IgD-negative memory B cell (primary cell): ENCODE measurements around the gene UPB1. TPM values are rescaled to one million over a fixed set of nuclear protein-coding genes. Genes with fewer than 3 reads are reported as not detected.

ENCODE experiments used
- H3K27ac Mint-ChIP-seq, 3 donors: one replicate each; pipeline ENCODE4 v1.8.0; 2020 to 2022; ENCODE audit warnings: mild to moderate bottlenecking in 3 of 3, mixed read lengths in 3 of 3, moderate library complexity in 1 of 3
- H3K27me3 Mint-ChIP-seq: one replicate; pipeline ENCODE4 v1.8.0; 2021; ENCODE audit warnings: mixed read lengths
- H3K36me3 Mint-ChIP-seq: one replicate; pipeline ENCODE4 v1.8.0; 2020; ENCODE audit warnings: mild to moderate bottlenecking, mixed read lengths
- H3K4me1 Mint-ChIP-seq, 3 donors: one replicate each; pipeline ENCODE4 v1.8.0; 2020 to 2022; ENCODE audit warnings: mixed read lengths in 3 of 3, mild to moderate bottlenecking in 1 of 3
- H3K4me3 Mint-ChIP-seq, 4 donors: one replicate each; pipeline ENCODE4 v1.8.0; 2020 to 2022; ENCODE audit warnings: mild to moderate bottlenecking in 4 of 4, mixed read lengths in 4 of 4, moderate library complexity in 3 of 4
- H3K9me3 Mint-ChIP-seq, 3 donors: one replicate each; pipeline ENCODE4 v1.8.0; 2020 to 2021; ENCODE audit warnings: mixed read lengths in 3 of 3, mild to moderate bottlenecking in 1 of 3
- polyA plus RNA-seq: library from polyadenylated mRNA; unstranded; fragments of 300-500 nt; fragmentation: Illumina TruSeq; gene quantifications from one replicate; pipeline ENCODE4 v1.2.3, GENCODE V29; 2021

Gene UPB1
- polyA plus RNA-seq, 1 donor from 2014 or later: not detected

- Mint-ChIP-seq H3K4me3 (no peak overlapping the region), H3K4me1 (peaks cover 9 to 14% (median 9%) of the 10 kb centered on the region in 3 donors), H3K27ac (no peak overlapping the region), H3K9me3 (peaks cover 0 to 5% (median 0%) of the 10 kb centered on the region in 3 donors), H3K27me3 (no peaks in the 10 kb centered on the region), H3K36me3 (peaks cover 4% of the 10 kb centered on the region)
Observed at GRCh38 chr22:24465975-24466374, 29.2 kb upstream of the UPB1 start.

- H3K4me1 Mint-ChIP-seq: peaks cover 9 to 15% (median 14%) of the 10 kb centered on the region in 3 donors
- no peak overlapping the region for H3K4me3 Mint-ChIP-seq
- no peaks in the 10 kb centered on the region for H3K27me3 Mint-ChIP-seq
- no peak overlapping the region for H3K27ac Mint-ChIP-seq
- no peaks in the 10 kb centered on the region for H3K36me3 Mint-ChIP-seq
- H3K9me3 Mint-ChIP-seq: peaks cover 0 to 5% (median 0%) of the 10 kb centered on the region in 3 donors
Observed at GRCh38 chr22:24466716-24467328, 28.3 kb upstream of the UPB1 start.

- Mint-ChIP-seq H3K4me3 (no peak overlapping the region), H3K9me3 (peaks cover 0 to 5% (median 0%) of the 10 kb centered on the region in 3 donors), H3K36me3 (no peaks in the 10 kb centered on the region), H3K27me3 (no peaks in the 10 kb centered on the region), H3K4me1 (peaks cover 8 to 16% (median 12%) of the 10 kb centered on the region in 3 donors), H3K27ac (no peak overlapping the region)
Observed at GRCh38 chr22:24467340-24467739, 27.8 kb upstream of the UPB1 start.

- no peak overlapping the region for H3K4me3 Mint-ChIP-seq
- H3K9me3 Mint-ChIP-seq: peaks cover 0 to 3% (median 0%) of the 10 kb centered on the region in 3 donors
- no peaks in the 10 kb centered on the region for H3K27me3 Mint-ChIP-seq
- no peaks in the 10 kb centered on the region for H3K36me3 Mint-ChIP-seq
- H3K27ac Mint-ChIP-seq: peak overlapping the region in 1 of 3 donors; percentile 71
- H3K4me1 Mint-ChIP-seq: peaks cover 8 to 17% (median 16%) of the 10 kb centered on the region in 3 donors
Observed at GRCh38 chr22:24471570-24471969, 23.6 kb upstream of the UPB1 start.

GRCh38 chr22:24473284-24473683 is 21.8 kb upstream of the UPB1 start:
- H3K27ac Mint-ChIP-seq: no peak overlapping the region
- H3K4me3 Mint-ChIP-seq: peak overlapping the region in 1 of 4 donors; percentile 28
- H3K9me3 Mint-ChIP-seq: peaks cover 0 to 3% (median 0%) of the 10 kb centered on the region in 3 donors
- H3K36me3 Mint-ChIP-seq: no peaks in the 10 kb centered on the region
- peaks cover 8 to 16% (median 14%) of the 10 kb centered on the region in 3 donors for H3K4me1 Mint-ChIP-seq
- no peaks in the 10 kb centered on the region for H3K27me3 Mint-ChIP-seq

GRCh38 chr22:24474221-24474620 is 20.9 kb upstream of the UPB1 start:
- peaks cover 8 to 16% (median 14%) of the 10 kb centered on the region in 3 donors for H3K4me1 Mint-ChIP-seq
- H3K27me3 Mint-ChIP-seq: no peaks in the 10 kb centered on the region
- H3K36me3 Mint-ChIP-seq: no peaks in the 10 kb centered on the region
- H3K4me3 Mint-ChIP-seq: no peak overlapping the region
- H3K27ac Mint-ChIP-seq: no peak overlapping the region
- peaks cover 0 to 3% (median 0%) of the 10 kb centered on the region in 3 donors for H3K9me3 Mint-ChIP-seq

- Mint-ChIP-seq H3K27me3 (no peaks in the 10 kb centered on the region), H3K9me3 (peaks cover 0 to 3% (median 0%) of the 10 kb centered on the region in 3 donors), H3K36me3 (no peaks in the 10 kb centered on the region), H3K4me1 (peaks cover 8 to 16% (median 14%) of the 10 kb centered on the region in 3 donors), H3K4me3 (no peak overlapping the region), H3K27ac (no peak overlapping the region)
Observed at GRCh38 chr22:24474649-24475255, 20.4 kb upstream of the UPB1 start.

GRCh38 chr22:24481641-24482040 is 13.5 kb upstream of the UPB1 start:
- peaks cover 0 to 7% (median 5%) of the 10 kb centered on the region in 3 donors for H3K4me1 Mint-ChIP-seq
- H3K9me3 Mint-ChIP-seq: no peaks in the 10 kb centered on the region
- no peak overlapping the region for H3K27ac Mint-ChIP-seq
- peaks cover 3% of the 10 kb centered on the region for H3K27me3 Mint-ChIP-seq
- H3K4me3 Mint-ChIP-seq: no peak overlapping the region
- no peaks in the 10 kb centered on the region for H3K36me3 Mint-ChIP-seq

- Mint-ChIP-seq H3K4me3 (no peak overlapping the region), H3K27me3 (peaks cover 3% of the 10 kb centered on the region), H3K27ac (no peak overlapping the region), H3K4me1 (peaks cover 0 to 10% (median 6%) of the 10 kb centered on the region in 3 donors), H3K9me3 (no peaks in the 10 kb centered on the region), H3K36me3 (no peaks in the 10 kb centered on the region)
Observed at GRCh38 chr22:24482575-24482974, 12.6 kb upstream of the UPB1 start.

- Mint-ChIP-seq H3K27ac (peak overlapping the region in 1 of 3 donors; percentile 11), H3K27me3 (peaks cover 3% of the 10 kb centered on the region), H3K4me3 (no peak overlapping the region), H3K36me3 (no peaks in the 10 kb centered on the region), H3K4me1 (peaks cover 0 to 10% (median 6%) of the 10 kb centered on the region in 3 donors), H3K9me3 (no peaks in the 10 kb centered on the region)
Observed at GRCh38 chr22:24482998-24483397, 12.1 kb upstream of the UPB1 start.

GRCh38 chr22:24483976-24484545 is 11.1 kb upstream of the UPB1 start:
- Mint-ChIP-seq H3K27me3 (peaks cover 3% of the 10 kb centered on the region), H3K4me1 (peaks cover 0 to 10% (median 6%) of the 10 kb centered on the region in 3 donors), H3K4me3 (no peak overlapping the region), H3K36me3 (no peaks in the 10 kb centered on the region), H3K9me3 (no peaks in the 10 kb centered on the region), H3K27ac (no peak overlapping the region)

GRCh38 chr22:24485170-24485569 is 10.0 kb upstream of the UPB1 start:
- H3K36me3 Mint-ChIP-seq: no peaks in the 10 kb centered on the region
- no peaks in the 10 kb centered on the region for H3K9me3 Mint-ChIP-seq
- H3K4me3 Mint-ChIP-seq: no peak overlapping the region
- peaks cover 5% of the 10 kb centered on the region for H3K27me3 Mint-ChIP-seq
- H3K27ac Mint-ChIP-seq: no peak overlapping the region
- H3K4me1 Mint-ChIP-seq: peaks cover 0 to 10% (median 6%) of the 10 kb centered on the region in 3 donors

- Mint-ChIP-seq H3K4me3 (no peak overlapping the region), H3K27me3 (peaks cover 5% of the 10 kb centered on the region), H3K4me1 (peaks cover 0 to 10% (median 6%) of the 10 kb centered on the region in 3 donors), H3K36me3 (no peaks in the 10 kb centered on the region), H3K9me3 (no peaks in the 10 kb centered on the region), H3K27ac (peak overlapping the region in 1 of 3 donors; percentile 67)
Observed at GRCh38 chr22:24485608-24486007, 9.5 kb upstream of the UPB1 start.

GRCh38 chr22:24486501-24486921 is 8.6 kb upstream of the UPB1 start:
- Mint-ChIP-seq H3K9me3 (no peaks in the 10 kb centered on the region), H3K27ac (peak overlapping the region in 1 of 3 donors; percentile 67), H3K4me1 (peaks cover 0 to 10% (median 6%) of the 10 kb centered on the region in 3 donors), H3K36me3 (no peaks in the 10 kb centered on the region), H3K27me3 (peaks cover 5% of the 10 kb centered on the region), H3K4me3 (no peak overlapping the region)

GRCh38 chr22:24489011-24489410 is 6.1 kb upstream of the UPB1 start:
- no peak overlapping the region for H3K4me3 Mint-ChIP-seq
- H3K9me3 Mint-ChIP-seq: no peaks in the 10 kb centered on the region
- no peaks in the 10 kb centered on the region for H3K36me3 Mint-ChIP-seq

More at GRCh38 chr22:24489011-24489410, 6.1 kb upstream of the UPB1 start:
- Mint-ChIP-seq H3K27ac (no peak overlapping the region), H3K27me3 (peaks cover 16% of the 10 kb centered on the region), H3K4me1 (peaks cover 0 to 10% (median 6%) of the 10 kb centered on the region in 3 donors)
